ENCODE measurements around the gene TOM1L2.
"Not testable (repeated sequence)": the region's sequence is repeated elsewhere in the genome, so short reads cannot be mapped to it uniquely, and the experiment has no call there.

TOM1L2 gene

DNA sequence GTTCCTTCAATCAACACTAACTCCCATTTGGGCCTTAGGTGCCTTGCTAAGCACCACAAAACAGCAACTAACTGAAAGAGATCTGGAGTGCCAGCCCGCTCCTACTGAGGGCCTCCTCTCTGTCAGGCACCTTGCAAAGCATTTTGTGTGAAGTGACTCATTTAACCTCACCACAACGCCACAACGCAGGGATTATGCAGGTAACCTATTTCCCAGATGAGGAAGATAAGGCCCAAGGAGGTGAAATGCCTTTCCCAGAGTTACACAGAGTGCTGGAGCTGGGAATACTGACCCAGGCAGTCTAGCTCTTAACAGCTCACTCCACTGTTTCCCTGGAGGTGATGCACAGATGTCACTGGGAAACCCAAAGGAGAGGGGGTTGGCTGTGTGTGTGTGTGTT, 33.3 kb upstream of the TOM1L2 start:
- Mint-ChIP-seq H3K27ac (no peak overlapping the region), H3K27me3 (ENCODE audit: low read depth) (no peaks in the 10 kb centered on the region), H3K4me3 (no peak overlapping the region), H3K9me3 (no peaks in the 10 kb centered on the region), H3K36me3 (ENCODE audit: low read depth) (peaks cover 2% of the 10 kb centered on the region), H3K4me1 (ENCODE audit: low read depth) (no peaks in the 10 kb centered on the region)
- no peak for DNase-seq (ENCODE audit: low spot score)

DNA sequence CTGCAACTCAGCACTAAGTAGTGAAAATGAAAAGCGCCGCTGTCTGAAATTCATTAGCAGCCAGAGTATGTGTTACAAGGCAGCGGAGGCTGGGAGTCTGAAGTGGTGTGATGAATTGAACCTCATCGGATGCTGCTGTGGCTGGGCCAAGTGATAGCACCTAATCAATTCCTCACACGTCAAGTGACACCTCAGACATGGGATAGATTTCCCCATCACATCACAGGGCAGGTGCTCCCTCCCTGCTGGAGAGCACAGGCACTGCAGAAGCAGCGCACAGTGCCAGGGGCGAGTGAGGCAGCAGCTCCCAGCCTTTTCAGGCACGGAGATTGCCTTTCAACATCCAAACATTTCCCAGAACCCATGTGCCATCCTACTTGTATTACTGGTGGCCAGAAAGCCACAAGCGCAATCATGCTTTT, 32.7 kb upstream of the TOM1L2 start:
- H3K4me1 Mint-ChIP-seq (ENCODE audit: low read depth) = no peaks in the 10 kb centered on the region
- H3K4me3 Mint-ChIP-seq = no peak overlapping the region
- no peaks in the 10 kb centered on the region for H3K9me3 Mint-ChIP-seq
- H3K27me3 Mint-ChIP-seq (ENCODE audit: low read depth) = no peaks in the 10 kb centered on the region
- peaks cover 2% of the 10 kb centered on the region for H3K36me3 Mint-ChIP-seq (ENCODE audit: low read depth)
- H3K27ac Mint-ChIP-seq = no peak overlapping the region
- no peak for DNase-seq (ENCODE audit: low spot score)

DNA sequence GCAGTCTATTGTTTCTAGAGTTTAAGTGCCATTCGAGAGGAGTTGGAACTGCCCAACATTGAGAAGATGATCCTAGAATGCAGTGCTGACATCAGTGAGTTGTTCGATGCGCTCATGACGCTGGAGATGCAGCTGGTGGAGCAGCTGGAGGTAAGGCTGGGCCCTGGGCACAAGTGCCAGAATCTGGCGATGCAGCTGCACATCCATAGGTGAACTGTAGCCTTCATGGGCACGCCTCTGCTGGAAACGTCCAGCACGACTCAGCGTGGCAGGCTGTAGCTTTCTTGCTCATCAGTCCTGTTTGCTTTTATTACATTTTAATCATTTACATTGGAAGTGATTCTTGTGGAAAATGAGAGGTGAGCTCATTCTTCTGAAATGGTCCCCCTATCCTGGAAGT, 32.1 kb upstream of the TOM1L2 start:
- no peak overlapping the region for H3K4me3 Mint-ChIP-seq
- no peaks in the 10 kb centered on the region for H3K9me3 Mint-ChIP-seq

DNA sequence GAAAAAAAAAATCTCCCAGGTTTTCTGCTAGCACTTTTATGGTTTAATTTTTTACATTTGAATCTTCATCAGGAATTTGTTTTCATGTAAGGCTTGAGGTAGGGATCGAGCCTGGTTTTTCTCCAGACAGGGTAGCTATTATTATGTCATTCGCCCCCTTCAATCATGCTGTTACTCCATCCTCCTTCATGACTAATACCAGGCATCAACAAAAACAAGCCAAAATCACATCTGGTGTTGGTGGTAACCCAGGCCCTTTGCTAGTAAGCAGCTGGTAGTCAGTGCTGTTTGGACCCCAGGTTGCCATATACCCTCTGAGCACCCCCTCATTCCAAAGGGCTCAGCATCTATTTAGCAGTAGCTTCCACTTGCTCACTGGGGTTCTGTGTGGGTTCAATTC, 30.0 kb upstream of the TOM1L2 start:
- H3K4me1 Mint-ChIP-seq (ENCODE audit: low read depth) = no peaks in the 10 kb centered on the region
- DNase-seq (ENCODE audit: low spot score) = no peak

More for the DNA sequence above, 32.1 kb upstream of the TOM1L2 start:
- no peaks in the 10 kb centered on the region for H3K27me3 Mint-ChIP-seq (ENCODE audit: low read depth)
- peaks cover 2% of the 10 kb centered on the region for H3K36me3 Mint-ChIP-seq (ENCODE audit: low read depth)
- no peak for DNase-seq (ENCODE audit: low spot score)
- no peak overlapping the region for H3K27ac Mint-ChIP-seq
- no peaks in the 10 kb centered on the region for H3K4me1 Mint-ChIP-seq (ENCODE audit: low read depth)

DNA sequence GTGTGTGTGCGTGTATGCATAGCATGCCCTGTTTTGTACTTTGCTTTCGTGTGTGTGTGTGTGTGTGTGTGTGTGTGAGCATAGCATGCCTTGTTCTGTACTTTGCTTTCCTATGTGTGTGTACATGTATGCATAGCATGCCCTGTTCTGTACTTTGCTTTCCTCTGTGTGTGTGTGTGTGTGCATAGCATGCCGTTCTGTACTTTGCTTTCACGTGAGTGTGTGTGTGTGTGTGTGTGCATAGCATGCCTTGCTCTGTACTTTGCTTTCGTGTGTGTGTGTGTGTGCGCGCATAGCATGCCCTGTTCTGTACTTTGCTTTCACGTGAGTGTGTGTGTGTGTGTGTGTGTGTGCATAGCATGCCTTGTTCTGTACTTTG, 27.8 kb upstream of the TOM1L2 start:
- Mint-ChIP-seq H3K27ac (no peak overlapping the region), H3K4me3 (no peak overlapping the region)
- DNase-seq (ENCODE audit: low spot score) = no peak

More for the DNA sequence above, 30.0 kb upstream of the TOM1L2 start:
- no peaks in the 10 kb centered on the region for H3K9me3 Mint-ChIP-seq
- H3K4me3 Mint-ChIP-seq = no peak overlapping the region
- H3K36me3 Mint-ChIP-seq (ENCODE audit: low read depth) = peaks cover 2% of the 10 kb centered on the region
- H3K27me3 Mint-ChIP-seq (ENCODE audit: low read depth) = no peaks in the 10 kb centered on the region
- no peak overlapping the region for H3K27ac Mint-ChIP-seq

DNA sequence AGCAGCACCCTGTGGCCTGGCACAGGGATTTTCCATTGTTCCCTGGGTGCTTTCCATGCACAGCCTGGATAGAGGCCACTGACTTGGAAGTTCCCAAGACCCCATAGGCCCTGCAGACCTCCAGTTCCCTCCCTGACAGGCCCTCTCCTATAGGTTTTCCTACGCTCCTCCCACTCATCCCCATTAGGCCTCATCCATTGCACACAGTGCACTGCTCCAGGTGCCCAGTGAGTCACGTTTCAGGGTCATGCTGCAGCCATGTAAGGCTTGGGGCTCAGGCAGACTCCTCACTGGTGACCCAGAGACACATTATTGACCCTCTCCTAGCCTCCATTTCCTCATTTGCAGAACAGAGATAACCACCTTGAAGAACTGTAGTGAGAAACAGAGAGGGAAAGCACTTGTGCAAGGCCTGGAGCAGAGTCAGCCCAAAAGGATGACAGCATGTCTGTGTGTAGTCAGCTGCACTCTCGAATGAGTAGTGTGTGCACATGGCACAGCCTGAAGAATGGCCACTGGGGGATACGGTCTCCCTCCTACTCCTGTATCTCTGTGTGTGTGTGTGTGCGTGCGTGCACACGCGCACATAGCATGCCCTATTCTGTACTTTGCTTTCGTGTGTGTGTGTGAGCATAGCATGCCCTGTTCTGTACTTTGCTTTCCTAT, 27.3 kb upstream of the TOM1L2 start:
- H3K27me3 Mint-ChIP-seq (ENCODE audit: low read depth) = no peaks in the 10 kb centered on the region
- H3K4me1 Mint-ChIP-seq (ENCODE audit: low read depth) = no peaks in the 10 kb centered on the region
- no peak overlapping the region for H3K27ac Mint-ChIP-seq
- no peaks in the 10 kb centered on the region for H3K36me3 Mint-ChIP-seq (ENCODE audit: low read depth)
- no peak overlapping the region for H3K4me3 Mint-ChIP-seq
- no peaks in the 10 kb centered on the region for H3K9me3 Mint-ChIP-seq
- DNase-seq (ENCODE audit: low spot score) = no peak

More for the DNA sequence above, 27.8 kb upstream of the TOM1L2 start:
- Mint-ChIP-seq H3K9me3 (no peaks in the 10 kb centered on the region), H3K36me3 (ENCODE audit: low read depth) (no peaks in the 10 kb centered on the region), H3K27me3 (ENCODE audit: low read depth) (no peaks in the 10 kb centered on the region), H3K4me1 (ENCODE audit: low read depth) (no peaks in the 10 kb centered on the region)

DNA sequence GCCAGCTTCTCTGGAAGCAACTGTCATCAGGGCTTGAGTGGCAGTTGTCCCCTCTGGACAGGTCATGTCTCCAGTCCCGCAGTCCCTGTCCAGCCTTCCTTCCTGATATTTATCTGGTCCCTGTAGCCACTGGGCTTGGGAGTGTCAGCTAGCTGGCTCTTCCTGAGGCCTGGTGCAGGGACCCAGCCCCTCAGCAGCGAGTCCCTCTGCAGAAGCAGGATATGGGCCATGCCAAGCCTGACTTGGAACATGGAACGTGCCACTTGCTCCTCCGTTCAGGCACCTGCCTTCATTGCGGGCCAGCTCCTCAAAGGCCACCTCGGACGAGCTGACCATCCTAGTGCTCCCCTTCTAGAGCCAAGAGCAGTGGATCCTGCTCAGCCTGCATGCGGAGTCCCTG, 26.7 kb upstream of the TOM1L2 start:
- DNase-seq (ENCODE audit: low spot score) = no peak
- Mint-ChIP-seq H3K9me3 (no peaks in the 10 kb centered on the region), H3K27me3 (ENCODE audit: low read depth) (no peaks in the 10 kb centered on the region), H3K27ac (no peak overlapping the region), H3K36me3 (ENCODE audit: low read depth) (no peaks in the 10 kb centered on the region), H3K4me3 (no peak overlapping the region), H3K4me1 (ENCODE audit: low read depth) (no peaks in the 10 kb centered on the region)

DNA sequence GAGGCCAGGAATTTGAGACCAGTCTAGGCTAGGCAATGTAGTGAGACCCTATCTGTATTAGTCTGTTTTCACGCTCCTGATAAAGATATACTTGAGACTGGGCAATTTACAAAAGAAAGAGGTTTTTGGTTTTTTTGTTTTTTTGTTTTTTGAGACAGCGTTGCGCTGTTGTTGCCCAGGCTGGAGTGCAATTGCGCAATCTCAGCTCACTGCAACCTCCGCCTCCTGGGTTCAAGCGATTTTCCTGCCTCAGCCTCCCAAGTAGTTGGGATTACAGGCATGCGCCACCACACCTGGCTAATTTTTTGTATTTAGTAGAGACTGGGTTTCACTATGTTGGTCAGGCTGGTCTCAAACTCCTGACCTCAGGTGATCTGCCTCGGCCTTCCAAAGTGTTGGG, 23.7 kb upstream of the TOM1L2 start:
- H3K9me3 Mint-ChIP-seq; DNase-seq (ENCODE audit: low spot score); H3K36me3 Mint-ChIP-seq (ENCODE audit: low read depth); H3K27ac Mint-ChIP-seq; H3K4me1 Mint-ChIP-seq (ENCODE audit: low read depth); H3K27me3 Mint-ChIP-seq (ENCODE audit: low read depth); H3K4me3 Mint-ChIP-seq: not testable (repeated sequence)

DNA sequence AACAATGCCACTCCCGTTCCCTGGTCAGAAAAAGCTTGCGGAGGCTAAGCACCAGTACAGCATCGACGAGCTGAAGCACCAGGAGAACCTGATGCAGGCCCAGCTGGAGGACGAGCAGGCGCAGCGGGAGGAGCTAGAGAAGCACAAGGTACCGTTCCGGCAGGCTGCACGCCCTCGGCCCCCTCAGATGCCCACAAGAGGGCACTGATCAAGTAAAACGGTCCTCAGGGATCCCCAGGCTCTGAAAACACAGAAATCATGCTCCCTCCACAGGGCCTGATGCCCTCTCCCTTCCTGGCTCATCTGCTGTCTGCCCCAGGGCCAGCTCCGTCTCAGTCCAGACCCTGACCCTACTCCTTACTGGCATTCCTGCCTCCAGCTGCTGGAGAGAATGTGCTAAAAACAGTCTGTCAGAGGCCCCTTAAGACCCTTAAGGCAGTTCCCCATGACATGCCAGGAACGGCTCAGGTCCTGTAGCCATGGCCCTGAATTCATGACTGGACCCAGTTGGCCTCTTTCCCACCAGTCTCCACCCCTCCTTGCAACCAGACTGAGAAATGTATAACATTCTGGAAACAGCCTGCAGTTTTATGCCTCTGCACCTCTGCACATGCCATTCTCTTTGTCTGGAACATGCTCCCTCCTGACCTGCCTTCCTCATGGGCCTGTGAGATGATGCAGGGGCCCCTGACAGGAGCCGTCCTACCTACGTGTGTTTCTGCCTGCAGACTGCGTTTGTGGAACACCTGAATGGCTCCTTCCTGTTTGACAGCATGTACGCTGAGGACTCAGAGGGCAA, 22.3 kb upstream of the TOM1L2 start:
- Mint-ChIP-seq H3K27me3 (ENCODE audit: low read depth) (no peaks in the 10 kb centered on the region), H3K36me3 (ENCODE audit: low read depth) (no peaks in the 10 kb centered on the region), H3K27ac (no peak overlapping the region), H3K4me3 (no peak overlapping the region), H3K9me3 (no peaks in the 10 kb centered on the region), H3K4me1 (ENCODE audit: low read depth) (no peaks in the 10 kb centered on the region)
- no peak for DNase-seq (ENCODE audit: low spot score)

DNA sequence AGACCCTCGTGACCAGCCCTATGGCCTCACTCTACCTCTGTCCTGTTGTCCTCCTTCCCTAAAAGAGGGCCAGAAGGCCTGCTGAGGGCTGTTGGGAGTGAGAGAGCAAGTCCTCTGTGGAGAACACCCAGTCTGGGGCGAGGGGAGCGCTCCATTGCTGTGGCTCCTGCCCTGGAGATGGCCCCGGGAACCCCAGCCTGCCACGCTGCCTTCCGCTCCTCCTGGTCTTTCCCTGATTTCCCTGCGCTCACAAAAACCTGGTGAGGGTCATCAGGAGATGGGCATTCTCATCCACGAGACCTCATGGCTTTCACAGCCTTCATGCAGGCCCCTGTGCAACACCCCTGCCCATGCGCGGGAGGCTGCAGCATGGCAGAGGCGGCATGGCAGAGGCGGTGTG, 21.7 kb upstream of the TOM1L2 start:
- DNase-seq (ENCODE audit: low spot score) = no peak
- H3K4me3 Mint-ChIP-seq = no peak overlapping the region
- no peaks in the 10 kb centered on the region for H3K4me1 Mint-ChIP-seq (ENCODE audit: low read depth)
- H3K27ac Mint-ChIP-seq = no peak overlapping the region
- H3K27me3 Mint-ChIP-seq (ENCODE audit: low read depth) = no peaks in the 10 kb centered on the region
- no peaks in the 10 kb centered on the region for H3K9me3 Mint-ChIP-seq
- H3K36me3 Mint-ChIP-seq (ENCODE audit: low read depth) = no peaks in the 10 kb centered on the region

DNA sequence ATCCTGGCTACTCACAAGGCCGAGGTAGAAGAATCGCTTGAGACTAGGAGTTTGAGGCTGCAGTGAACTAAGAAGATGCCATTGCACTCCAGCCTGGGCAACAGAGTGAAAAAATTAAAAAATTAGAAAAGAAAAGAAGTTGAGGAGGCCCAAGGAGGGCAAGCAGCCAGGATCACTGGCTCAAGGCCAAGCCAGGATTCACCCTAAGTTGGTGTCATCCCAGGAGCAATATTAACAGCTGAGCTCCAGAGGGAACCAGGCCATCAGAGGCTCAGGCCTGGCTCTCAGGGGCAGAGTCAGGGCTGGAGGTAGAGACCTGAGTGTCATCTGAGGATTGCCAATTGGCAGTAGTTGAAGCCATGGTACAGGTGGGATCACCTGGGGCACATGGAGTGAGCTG, 21.2 kb upstream of the TOM1L2 start:
- Mint-ChIP-seq H3K9me3 (no peaks in the 10 kb centered on the region), H3K4me1 (ENCODE audit: low read depth) (no peaks in the 10 kb centered on the region), H3K36me3 (ENCODE audit: low read depth) (no peaks in the 10 kb centered on the region), H3K27ac (no peak overlapping the region), H3K4me3 (no peak overlapping the region), H3K27me3 (ENCODE audit: low read depth) (no peaks in the 10 kb centered on the region)
- no peak for DNase-seq (ENCODE audit: low spot score)

DNA sequence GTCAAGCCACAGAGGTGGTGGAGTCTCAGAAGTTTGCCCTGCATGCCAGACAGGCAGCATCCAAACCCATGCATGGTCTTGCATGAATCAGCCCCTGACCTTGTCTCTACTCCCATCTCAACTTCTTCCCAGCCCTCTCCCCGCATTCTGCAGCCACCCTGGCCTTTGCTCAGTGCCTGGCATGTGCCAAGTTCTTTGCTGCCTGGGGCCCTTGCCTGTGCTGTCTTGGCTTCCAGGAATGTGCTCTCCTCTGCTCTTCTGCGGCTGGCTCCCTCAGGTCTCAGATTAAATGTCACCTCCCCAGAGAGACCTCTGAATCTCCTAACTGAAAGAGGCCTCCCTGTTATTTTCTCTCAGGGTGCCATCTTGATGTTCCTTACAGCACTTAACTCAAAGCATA, 18.1 kb upstream of the TOM1L2 start:
- no peak for DNase-seq (ENCODE audit: low spot score)
- Mint-ChIP-seq H3K36me3 (ENCODE audit: low read depth) (no peaks in the 10 kb centered on the region), H3K4me1 (ENCODE audit: low read depth) (no peaks in the 10 kb centered on the region), H3K9me3 (no peaks in the 10 kb centered on the region), H3K27ac (no peak overlapping the region), H3K4me3 (no peak overlapping the region), H3K27me3 (ENCODE audit: low read depth) (no peaks in the 10 kb centered on the region)

DNA sequence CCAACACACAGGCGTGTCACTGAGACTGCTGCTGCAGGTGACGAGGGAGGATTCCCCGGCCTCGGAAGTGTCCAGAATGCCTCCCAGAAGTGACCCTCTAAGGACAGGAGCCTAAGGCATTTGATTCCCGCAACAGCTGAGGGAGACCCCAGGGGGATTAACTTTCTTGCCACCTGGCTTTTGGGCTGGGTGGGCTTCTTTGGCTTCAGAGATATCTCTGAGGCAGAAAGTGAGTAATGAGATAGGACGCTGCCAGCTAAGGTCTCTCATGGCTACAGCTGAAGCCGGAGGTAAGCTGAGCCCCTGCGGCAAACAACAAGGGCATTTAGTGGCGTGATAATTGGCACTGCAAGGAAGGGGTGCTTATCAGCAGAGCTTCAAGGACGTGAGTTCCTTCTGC, 17.4 kb upstream of the TOM1L2 start:
- Mint-ChIP-seq H3K27ac (no peak overlapping the region), H3K4me1 (ENCODE audit: low read depth) (no peaks in the 10 kb centered on the region), H3K36me3 (ENCODE audit: low read depth) (no peaks in the 10 kb centered on the region), H3K4me3 (no peak overlapping the region), H3K9me3 (no peaks in the 10 kb centered on the region), H3K27me3 (ENCODE audit: low read depth) (no peaks in the 10 kb centered on the region)
- DNase-seq (ENCODE audit: low spot score) = no peak

DNA sequence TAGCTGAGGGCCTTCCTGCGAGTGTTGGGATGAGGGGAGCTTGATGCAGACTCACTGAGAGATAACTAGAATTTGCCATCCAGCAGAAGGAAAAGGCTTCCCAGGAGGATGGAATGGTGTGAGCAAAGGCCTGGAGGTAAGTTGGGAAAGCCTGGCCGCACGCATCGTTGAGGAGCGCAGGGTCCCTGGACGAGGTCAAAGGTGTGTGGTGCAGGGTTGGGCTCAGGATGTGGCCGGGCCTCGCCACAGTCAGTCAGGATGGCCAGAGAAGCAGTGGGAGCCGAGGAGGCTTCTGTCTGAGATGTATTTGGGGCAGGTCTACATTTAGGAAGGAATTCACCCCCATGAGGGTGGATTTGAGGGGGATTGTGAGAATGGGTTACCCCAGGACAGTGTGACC, 16.9 kb upstream of the TOM1L2 start:
- Mint-ChIP-seq H3K4me1 (ENCODE audit: low read depth) (no peaks in the 10 kb centered on the region), H3K36me3 (ENCODE audit: low read depth) (no peaks in the 10 kb centered on the region), H3K27ac (no peak overlapping the region), H3K9me3 (no peaks in the 10 kb centered on the region), H3K4me3 (no peak overlapping the region), H3K27me3 (ENCODE audit: low read depth) (no peaks in the 10 kb centered on the region)
- no peak for DNase-seq (ENCODE audit: low spot score)

All from T-helper 2 cell treated with Interferon-gamma antibody and Interleukin-4, amounts not matched to agents 5 μg/mL and 100 μg/mL, for 36 hours (primary cell).